Forelimb muscle (tissue), 1 donor: ENCODE data around the gene RAC2. TPM values are rescaled to one million over a fixed set of nuclear protein-coding genes. Genes with fewer than 3 reads are reported as not detected.
"Not testable (repeated sequence)": the region's sequence is repeated elsewhere in the genome, so short reads cannot be mapped to it uniquely, and the experiment has no call there.

Source experiments
- DNase-seq: peaks from one replicate; pipeline ENCODE4 v3.0.0-alpha.2; 2013; ENCODE audit warnings: low read depth
- polyA plus RNA-seq: library from polyadenylated mRNA; unstranded; fragments of 120-200 nt; gene quantifications from one replicate; pipeline ENCODE4 v1.2.1, GENCODE V29; 2013; ENCODE audit not compliant: insufficient read length

RAC2 gene
- polyA plus RNA-seq, 1 donor = 5.1 TPM

GRCh38 chr22:37255558-37256006, 11.5 kb upstream of the RAC2 start:
- DNase-seq = no peak

- no peak for DNase-seq
Measured at GRCh38 chr22:37254867-37255233, 10.8 kb upstream of the RAC2 start.

GRCh38 chr22:37254209-37254866, 10.3 kb upstream of the RAC2 start:
- no peak for DNase-seq

GRCh38 chr22:37253126-37253660, 9.1 kb upstream of the RAC2 start:
- DNase-seq = no peak

GRCh38 chr22:37251836-37252235, 7.8 kb upstream of the RAC2 start:
- DNase-seq = not testable (repeated sequence)

GRCh38 chr22:37249986-37250385, 5.9 kb upstream of the RAC2 start:
- DNase-seq = no peak

- no peak for DNase-seq
Measured at GRCh38 chr22:37248251-37248650, 4.2 kb upstream of the RAC2 start.

GRCh38 chr22:37245740-37246139, 1.7 kb upstream of the RAC2 start:
- no peak for DNase-seq

GRCh38 chr22:37244922-37245722, 1.1 kb upstream of the RAC2 start:
- no peak for DNase-seq

- no peak for DNase-seq
Measured at GRCh38 chr22:37243402-37244113, 511 bp downstream of the RAC2 start.

- DNase-seq = no peak
Measured at GRCh38 chr22:37242395-37242918, 1.6 kb downstream of the RAC2 start.

- no peak for DNase-seq
Measured at GRCh38 chr22:37241351-37242142, 2.5 kb downstream of the RAC2 start.

- no peak for DNase-seq
Measured at GRCh38 chr22:37240941-37241320, 3.1 kb downstream of the RAC2 start.

- no peak for DNase-seq
Measured at GRCh38 chr22:37240240-37240940, 3.7 kb downstream of the RAC2 start.

- DNase-seq = no peak
Measured at GRCh38 chr22:37239336-37240239, 4.5 kb downstream of the RAC2 start.

GRCh38 chr22:37237371-37238268, 6.4 kb downstream of the RAC2 start:
- no peak for DNase-seq

- DNase-seq = no peak
Measured at GRCh38 chr22:37235897-37236607, 8.0 kb downstream of the RAC2 start.
